HepG2 (cell line): ENCODE measurements around the gene CDH13. TPM values are rescaled to one million over a fixed set of nuclear protein-coding genes. Genes with fewer than 3 reads are reported as not detected.

Experiments
- ATAC-seq: fragments of 200-7000 bp; cut with Tn5 transposase; 3 replicates; pipeline ENCODE4 v1.9.1; 2020; ENCODE audit warnings: mild to moderate bottlenecking, moderate library complexity
- BruUV-seq: library from RNA; stranded (reverse); fragments of 400-500 nt; replicated peaks from 2 replicates; lab custom pipeline; 2021; lab: Mats Ljungman, UMichigan
- CTCF ChIA-PET: fragments of 300-600 bp; formaldehyde crosslinking; extraction: SDS; loops from one replicate; lab custom pipeline; 2021; ENCODE audit warnings: low total read pairs, inconsistent platforms, low intra/inter-chr PET ratio; lab: Yijun Ruan, JAX
- POLR2A ChIA-PET: fragments of 350-600 bp; sonication (Branson Sonifier 250); formaldehyde crosslinking; loops from one replicate; lab custom pipeline; 2020; ENCODE audit warnings: antibody characterized with exemption, inconsistent platforms; lab: Yijun Ruan, JAX
- DNase-seq: peaks from one replicate; pipeline ENCODE4 v3.0.0-alpha.2; 2015; ENCODE audit warnings: low spot score
- FAIRE-seq: peaks from 3 replicates; lab custom pipeline; 2011; peaks lifted over from hg19 to GRCh38; lab: Jason Lieb, UNC
- H2AFZ ChIP-seq: one replicate; pipeline ENCODE4 v1.6.1; 2011; ENCODE audit warnings: low read length, inconsistent platforms
- H3K27ac ChIP-seq: fragments of 300-600 bp; 3 replicates; pipeline ENCODE4 v1.8.0; 2011; ENCODE audit warnings: mixed run types, mild to moderate bottlenecking, mixed read lengths, low read length, inconsistent platforms; ENCODE audit not compliant: insufficient read depth; ENCODE audit errors: extremely low read length
- H3K27me3 ChIP-seq, 2 experiments: fragments of 200-600 bp in 1 of 2; 2 replicates in 1 of 2; 3 replicates in 1 of 2; pipeline versions ENCODE4 v1.6.0 to v1.8.0; 2011; ENCODE audit warnings: low read length in 2 of 2, mild to moderate bottlenecking in 2 of 2, moderate library complexity in 2 of 2, inconsistent platforms in 1 of 2; ENCODE audit not compliant: insufficient read depth in 2 of 2, control insufficient read depth in 1 of 2
- H3K36me3 ChIP-seq, 2 experiments: fragments of 200-600 bp in 1 of 2; replicated peaks in 1 of 2; 2 replicates in 1 of 2; 3 replicates in 1 of 2; pipeline versions ENCODE4 v1.5.1 to v1.8.0; 2011; ENCODE audit warnings: low read length in 2 of 2, inconsistent platforms in 1 of 2; ENCODE audit not compliant: insufficient read depth in 2 of 2, control insufficient read depth in 1 of 2
- H3K4me1 ChIP-seq: 2 replicates; pipeline ENCODE4 v1.5.1; 2012; ENCODE audit warnings: low read length, inconsistent platforms; ENCODE audit not compliant: insufficient read depth
- H3K4me2 ChIP-seq: 2 replicates; pipeline ENCODE4 v1.6.0; 2011; ENCODE audit warnings: low read depth, low read length, inconsistent platforms
- H3K4me3 ChIP-seq, 3 experiments: fragments of 200-600 bp in 1 of 3; sonication (generic), shearing (Covaris generic) in 1 of 3; replicated peaks in 1 of 3; 2 replicates each; pipeline ENCODE4 v1.5.1; 2011 to 2016; ENCODE audit warnings: low read length in 3 of 3, inconsistent platforms in 2 of 3, low read depth in 2 of 3, mild to moderate bottlenecking in 2 of 3, control low read depth in 1 of 3, mixed read lengths in 1 of 3; ENCODE audit not compliant: insufficient read depth in 1 of 3
- H3K79me2 ChIP-seq: one replicate; pipeline ENCODE4 v1.6.1; 2011; ENCODE audit warnings: low read length, inconsistent platforms; ENCODE audit not compliant: insufficient read depth
- H3K9ac ChIP-seq: 2 replicates; pipeline ENCODE4 v1.6.0; 2011; ENCODE audit warnings: mild to moderate bottlenecking, low read depth, low read length, inconsistent platforms; ENCODE audit not compliant: insufficient read depth
- H3K9me3 ChIP-seq: 2 replicates; pipeline ENCODE4 v1.5.1; 2012; ENCODE audit warnings: mild to moderate bottlenecking, low read length
- H4K20me1 ChIP-seq: 2 replicates; pipeline ENCODE4 v1.6.0; 2011; ENCODE audit warnings: inconsistent platforms, mild to moderate bottlenecking, low read length, moderate library complexity; ENCODE audit not compliant: insufficient read depth
- MYC ChIP-seq: sonication (generic); formaldehyde crosslinking; IDR thresholded peaks from 2 replicates; pipeline ENCODE4 v1.9.0; 2021; ENCODE audit warnings: missing genetic modification reagents, borderline replicate concordance
- NFE2L2 ChIP-seq: fragments of 150-350 bp; IDR thresholded peaks from 2 replicates; pipeline ENCODE4 v1.6.1; 2014; ENCODE audit warnings: low read length
- PAXIP1 ChIP-seq: sonication (generic); formaldehyde crosslinking; conservative IDR thresholded peaks from 2 replicates; pipeline ENCODE4 v1.4.0; 2020; ENCODE audit warnings: mild to moderate bottlenecking, missing genetic modification reagents, moderate library complexity
- POLR2AphosphoS5 ChIP-seq: IDR thresholded peaks from 2 replicates; pipeline ENCODE4 v1.6.1; 2012; ENCODE audit warnings: low read depth, low read length
- SKIL ChIP-seq: sonication (generic); formaldehyde crosslinking; IDR thresholded peaks from 2 replicates; pipeline ENCODE4 v1.8.0; 2022; ENCODE audit warnings: missing genetic modification reagents, mild to moderate bottlenecking, moderate library complexity, borderline replicate concordance
- ZFP62 ChIP-seq: sonication (generic); formaldehyde crosslinking; IDR thresholded peaks from 2 replicates; pipeline ENCODE4 v1.4.0; 2020; ENCODE audit warnings: missing genetic modification reagents
- ZNF282 ChIP-seq: fragments of 450-650 bp; IDR thresholded peaks from 2 replicates; pipeline ENCODE4 v1.6.1; 2018; ENCODE audit not compliant: partially characterized antibody
- ZNF382 ChIP-seq: sonication (generic); formaldehyde crosslinking; IDR thresholded peaks from 2 replicates; pipeline ENCODE4 v1.5.0; 2020; ENCODE audit warnings: missing genetic modification reagents, mild to moderate bottlenecking, borderline replicate concordance
- ZSCAN21 ChIP-seq: sonication (generic); formaldehyde crosslinking; IDR thresholded peaks from 2 replicates; pipeline ENCODE4 v1.8.0; 2022; ENCODE audit warnings: mild to moderate bottlenecking, missing genetic modification reagents, moderate library complexity, borderline replicate concordance
- WGBS: methylation state at CpG from one replicate; pipeline ENCODE4 v1.1.6; 2017; ENCODE audit warnings: low lambda C conversion rate; 5-methylcytosine and 5-hydroxymethylcytosine counted together
- in situ Hi-C: cut with HindIII; loops from 2 replicates; pipeline ENCODE4 v1.10.0; 2017; ENCODE audit warnings: low pct_unique_long_range_greater_than_20kb; ENCODE audit not compliant: extremely low pct_ligation_motif_present
- intact Hi-C: fragments of 100-400 bp; cut with micrococcal nuclease; formaldehyde crosslinking; loops from one replicate; pipeline ENCODE4 v1.10.0; 2022; ENCODE audit not compliant: unreplicated experiment
- polyA plus RNA-seq, 8 experiments: library from polyadenylated mRNA; depleted of rRNA in 3 of 8; stranded (reverse) in 7 of 8; unstranded in 1 of 8; fragments of >200 nt; fragmentation: Illumina TruSeq in 4 of 8; extraction: Trizol in 4 of 8; gene quantifications; 2 replicates each; pipeline versions ENCODE4 v1.2.1 to v1.2.3, GENCODE V29; 2011 to 2016; ENCODE audit warnings: low read depth in 4 of 8, missing spikeins in 1 of 8, mixed read lengths in 1 of 8; ENCODE audit not compliant: insufficient read depth in 1 of 8
- total RNA-seq, 5 experiments: library from RNA; depleted of rRNA; stranded (reverse); fragments of >200 nt; fragmentation: Illumina TruSeq; extraction: Trizol; gene quantifications; 2 replicates each; pipeline ENCODE4 v1.2.3, GENCODE V29; 2016; ENCODE audit warnings: low read depth in 1 of 5
- TF ChIP-seq, protein P1 (sequence below): sonication (generic); formaldehyde crosslinking; IDR thresholded peaks from 2 replicates; pipeline ENCODE4 v1.4.0; 2020; ENCODE audit warnings: missing genetic modification reagents, mild to moderate bottlenecking, borderline replicate concordance
- TF ChIP-seq, protein P2 (sequence below): sonication (generic); formaldehyde crosslinking; IDR thresholded peaks from 2 replicates; pipeline ENCODE4 v1.4.0; 2020; ENCODE audit warnings: missing genetic modification reagents, borderline replicate concordance

CDH13 gene
- total and polyA plus RNA-seq, 2 of the 13 experiments (the other 11 are each of a cell fraction or from before 2014, with no cell fraction given) = not detected

DNA sequence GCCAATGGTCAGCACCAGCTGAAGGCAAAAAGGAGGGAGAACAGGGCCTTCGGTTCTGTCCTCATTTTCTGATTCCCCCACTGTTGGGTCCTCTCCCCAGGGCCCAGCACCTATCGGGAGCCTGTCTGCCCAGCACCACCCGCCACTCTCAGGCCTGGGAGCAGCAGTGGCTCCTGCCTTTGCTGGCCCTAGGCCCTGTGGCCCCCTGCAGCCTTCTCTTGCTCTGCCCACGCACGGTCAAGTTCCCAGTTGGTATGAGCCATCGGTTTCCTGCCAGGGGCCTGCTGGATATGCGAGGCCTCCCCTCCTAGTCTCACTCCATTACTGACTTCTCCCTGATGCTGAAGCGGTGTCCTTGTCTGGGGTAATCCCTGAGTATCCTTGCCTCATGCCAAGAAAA, 1218.5 kb downstream of the CDH13 start:
- Histone ChIP-seq H3K79me2 (no peaks in the 10 kb centered on the region), H3K9me3 (no peaks in the 10 kb centered on the region), H3K27me3 (peaks cover 3 to 43% of the 10 kb centered on the region in 2 experiments; a peak in 3 of 5 replicates), H3K36me3 (no peaks in the 10 kb centered on the region), H3K4me3 (no peak overlapping the region), H3K4me2 (no peak overlapping the region), H3K9ac (no peak overlapping the region), H3K4me1 (no peaks in the 10 kb centered on the region), H2AFZ (no peak overlapping the region), H4K20me1 (no peaks in the 10 kb centered on the region), H3K27ac (no peak overlapping the region)
- ATAC-seq (no peak; the same call in 2 of the 3 replicates), FAIRE-seq (no peak), DNase-seq (no peak)
- WGBS = 77% methylated on average over 7 of the region's 8 CpGs
- in situ Hi-C loops (no loop called here), intact Hi-C loops (no loop called here)
- ChIA-PET POLR2A (no interaction called here), CTCF (no interaction called here)
- no TSS peak for BruUV-seq
- TF ChIP-seq POLR2AphosphoS5 (no peak), ZNF282 (no peak), NFE2L2 (no peak), SKIL (no peak), ZFP62 (no peak), ZNF382 (CRISPR knock-in tag) (no peak), MYC (no peak), PAXIP1 (CRISPR knock-in tag) (no peak), ZSCAN21 (CRISPR knock-in tag) (no peak)
- TF ChIP-seq, protein P1, sequence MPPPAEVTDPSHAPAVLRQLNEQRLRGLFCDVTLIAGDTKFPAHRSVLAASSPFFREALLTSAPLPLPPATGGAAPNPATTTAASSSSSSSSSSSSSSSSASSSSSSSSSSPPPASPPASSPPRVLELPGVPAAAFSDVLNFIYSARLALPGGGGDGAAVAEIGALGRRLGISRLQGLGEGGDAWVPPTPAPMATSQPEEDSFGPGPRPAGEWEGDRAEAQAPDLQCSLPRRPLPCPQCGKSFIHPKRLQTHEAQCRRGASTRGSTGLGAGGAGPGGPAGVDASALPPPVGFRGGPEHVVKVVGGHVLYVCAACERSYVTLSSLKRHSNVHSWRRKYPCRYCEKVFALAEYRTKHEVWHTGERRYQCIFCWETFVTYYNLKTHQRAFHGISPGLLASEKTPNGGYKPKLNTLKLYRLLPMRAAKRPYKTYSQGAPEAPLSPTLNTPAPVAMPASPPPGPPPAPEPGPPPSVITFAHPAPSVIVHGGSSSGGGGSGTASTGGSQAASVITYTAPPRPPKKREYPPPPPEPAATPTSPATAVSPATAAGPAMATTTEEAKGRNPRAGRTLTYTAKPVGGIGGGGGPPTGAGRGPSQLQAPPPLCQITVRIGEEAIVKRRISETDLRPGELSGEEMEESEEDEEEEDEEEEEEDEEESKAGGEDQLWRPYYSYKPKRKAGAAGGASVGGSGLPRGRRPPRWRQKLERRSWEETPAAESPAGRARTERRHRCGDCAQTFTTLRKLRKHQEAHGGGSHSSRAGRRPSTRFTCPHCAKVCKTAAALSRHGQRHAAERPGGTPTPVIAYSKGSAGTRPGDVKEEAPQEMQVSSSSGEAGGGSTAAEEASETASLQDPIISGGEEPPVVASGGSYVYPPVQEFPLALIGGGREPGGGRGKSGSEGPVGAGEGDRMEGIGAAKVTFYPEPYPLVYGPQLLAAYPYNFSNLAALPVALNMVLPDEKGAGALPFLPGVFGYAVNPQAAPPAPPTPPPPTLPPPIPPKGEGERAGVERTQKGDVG = no peak
- TF ChIP-seq, protein P2, sequence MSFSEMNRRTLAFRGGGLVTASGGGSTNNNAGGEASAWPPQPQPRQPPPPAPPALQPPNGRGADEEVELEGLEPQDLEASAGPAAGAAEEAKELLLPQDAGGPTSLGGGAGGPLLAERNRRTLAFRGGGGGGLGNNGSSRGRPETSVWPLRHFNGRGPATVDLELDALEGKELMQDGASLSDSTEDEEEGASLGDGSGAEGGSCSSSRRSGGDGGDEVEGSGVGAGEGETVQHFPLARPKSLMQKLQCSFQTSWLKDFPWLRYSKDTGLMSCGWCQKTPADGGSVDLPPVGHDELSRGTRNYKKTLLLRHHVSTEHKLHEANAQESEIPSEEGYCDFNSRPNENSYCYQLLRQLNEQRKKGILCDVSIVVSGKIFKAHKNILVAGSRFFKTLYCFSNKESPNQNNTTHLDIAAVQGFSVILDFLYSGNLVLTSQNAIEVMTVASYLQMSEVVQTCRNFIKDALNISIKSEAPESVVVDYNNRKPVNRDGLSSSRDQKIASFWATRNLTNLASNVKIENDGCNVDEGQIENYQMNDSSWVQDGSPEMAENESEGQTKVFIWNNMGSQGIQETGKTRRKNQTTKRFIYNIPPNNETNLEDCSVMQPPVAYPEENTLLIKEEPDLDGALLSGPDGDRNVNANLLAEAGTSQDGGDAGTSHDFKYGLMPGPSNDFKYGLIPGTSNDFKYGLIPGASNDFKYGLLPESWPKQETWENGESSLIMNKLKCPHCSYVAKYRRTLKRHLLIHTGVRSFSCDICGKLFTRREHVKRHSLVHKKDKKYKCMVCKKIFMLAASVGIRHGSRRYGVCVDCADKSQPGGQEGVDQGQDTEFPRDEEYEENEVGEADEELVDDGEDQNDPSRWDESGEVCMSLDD = no peak
